ENCODE results near the gene NAA38. TPM values are rescaled to one million over a fixed set of nuclear protein-coding genes. Genes with fewer than 3 reads are reported as not detected.
A peak's percentile ranks its signal among the peaks of the same experiment; 100 is the strongest.

The NAA38 gene, protein sequence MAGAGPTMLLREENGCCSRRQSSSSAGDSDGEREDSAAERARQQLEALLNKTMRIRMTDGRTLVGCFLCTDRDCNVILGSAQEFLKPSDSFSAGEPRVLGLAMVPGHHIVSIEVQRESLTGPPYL
- polyA plus RNA-seq (2012; ENCODE audit: low read depth, missing spikeins): 137 TPM

DNA sequence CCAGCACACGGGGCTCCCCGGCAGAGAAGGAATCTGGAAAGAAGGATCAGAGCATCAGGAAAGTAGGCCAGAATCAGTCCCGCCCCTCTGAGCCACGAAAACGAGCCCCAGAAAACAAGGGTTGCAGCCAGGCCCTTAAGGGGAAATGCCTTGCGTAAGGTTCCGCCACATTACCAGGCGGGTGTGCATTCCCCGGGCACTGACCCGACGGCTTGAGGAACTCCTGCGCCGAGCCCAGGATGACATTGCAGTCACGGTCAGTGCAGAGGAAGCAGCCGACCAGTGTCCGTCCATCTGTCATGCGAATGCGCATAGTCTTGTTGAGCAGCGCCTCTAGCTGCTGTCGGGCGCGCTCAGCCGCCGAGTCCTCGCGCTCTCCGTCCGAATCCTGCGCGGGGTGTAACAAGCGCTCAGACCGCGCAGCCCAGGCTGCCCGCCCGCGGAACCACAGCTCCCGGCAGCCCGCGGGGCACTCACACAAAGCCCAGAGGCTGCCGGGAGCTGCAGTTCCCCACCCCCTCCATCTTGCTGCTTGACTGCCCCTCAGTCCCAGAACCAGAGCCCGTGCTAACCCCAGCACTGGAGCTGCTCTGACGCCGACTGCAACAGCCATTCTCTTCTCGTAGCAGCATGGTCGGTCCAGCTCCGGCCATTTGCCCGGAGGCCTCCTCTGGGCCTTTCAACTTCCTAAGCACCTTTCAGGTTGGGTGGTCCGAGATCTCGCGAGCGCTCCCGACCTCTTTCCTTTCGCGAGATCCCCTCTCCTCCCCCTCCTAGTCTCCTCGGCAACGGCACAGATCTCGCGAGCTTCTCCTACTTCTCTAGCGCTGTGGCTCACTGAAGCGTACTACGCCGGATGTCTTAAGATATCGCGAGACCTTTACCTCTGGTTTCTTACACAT is at the start of gene NAA38:
Gene NAA38 (minus strand): TSS at position 749 of the 902 bp plus-strand sequence. CDS start 96 bp downstream, at position 653.
- TF ChIP-seq POLR2AphosphoS5 (IDR thresholded peaks at IDR 0.05; ENCODE audit: low read depth, low read length) (peak; percentile 93), PAX5 (IDR thresholded peaks at IDR 0.05; ENCODE audit: insufficient read depth, low read length, severe bottlenecking) (peak; percentile 84), POLR2A (IDR thresholded peaks at IDR 0.05; ENCODE audit: low read depth, low read length) (peak; percentile 90), SPI1 (IDR thresholded peaks at IDR 0.05; ENCODE audit: low read depth, low read length) (0 out of 2 replicates have a peak, but pooled peaks have one; percentile 2), POU2F2 (IDR thresholded peaks at IDR 0.05; ENCODE audit: low read depth, low read length) (peak; percentile 88), TAF1 (IDR thresholded peaks at IDR 0.05; ENCODE audit: low read depth, low read length) (peak; percentile 67; the same call in 1 of the 2 replicates)
- FAIRE-seq (peak; percentile 99), DNase-seq (ENCODE audit: insufficient read length, low spot score) (peak; percentile 79)

DNA sequence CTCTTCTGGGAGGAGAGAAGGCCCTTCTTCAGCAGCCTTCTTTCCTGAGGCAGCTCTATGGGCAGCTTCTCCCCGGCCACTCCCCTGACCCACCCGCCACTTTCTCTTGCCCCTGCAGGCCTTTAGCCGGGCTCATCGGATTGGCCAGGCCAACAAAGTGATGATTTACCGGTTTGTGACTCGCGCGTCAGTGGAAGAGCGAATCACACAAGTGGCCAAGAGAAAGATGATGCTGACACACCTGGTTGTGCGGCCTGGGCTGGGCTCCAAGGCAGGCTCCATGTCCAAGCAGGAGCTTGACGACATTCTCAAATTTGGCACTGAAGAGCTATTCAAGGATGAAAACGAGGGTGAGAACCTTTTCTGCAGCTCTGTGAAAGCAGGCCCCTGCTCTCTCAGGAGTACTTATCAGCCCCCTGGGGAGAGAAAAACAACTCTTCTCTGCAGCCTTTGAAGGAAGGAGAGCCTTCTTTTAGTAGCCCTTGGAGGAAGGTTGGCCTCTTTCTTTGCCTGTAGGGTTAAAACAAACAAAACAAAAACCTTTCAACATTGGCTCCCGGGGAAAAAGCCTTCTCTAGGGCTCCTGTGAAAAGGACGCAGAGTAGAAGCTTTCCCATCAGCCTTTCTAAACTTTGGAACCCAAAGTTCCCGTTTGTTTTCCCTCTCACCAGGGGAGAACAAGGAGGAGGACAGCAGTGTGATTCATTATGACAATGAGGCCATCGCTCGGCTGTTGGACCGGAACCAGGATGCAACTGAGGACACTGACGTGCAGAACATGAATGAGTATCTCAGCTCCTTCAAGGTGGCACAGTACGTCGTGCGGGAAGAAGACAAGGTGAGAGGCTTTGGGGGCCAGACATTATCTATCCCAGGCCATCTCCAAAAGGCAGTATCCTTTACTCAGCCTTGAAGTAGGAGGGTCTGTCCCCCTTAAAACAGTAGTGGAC is 46.1 kb upstream of the NAA38 start:
- TF ChIP-seq TAF1 (IDR thresholded peaks at IDR 0.05; ENCODE audit: low read depth, low read length) (no peak), SPI1 (IDR thresholded peaks at IDR 0.05; ENCODE audit: low read depth, low read length) (no peak), POU2F2 (IDR thresholded peaks at IDR 0.05; ENCODE audit: low read depth, low read length) (no peak), PAX5 (IDR thresholded peaks at IDR 0.05; ENCODE audit: insufficient read depth, low read length, severe bottlenecking) (no peak), POLR2AphosphoS5 (IDR thresholded peaks at IDR 0.05; ENCODE audit: low read depth, low read length) (no peak), POLR2A (IDR thresholded peaks at IDR 0.05; ENCODE audit: low read depth, low read length) (no peak)
- DNase-seq (ENCODE audit: insufficient read length, low spot score) (no peak), FAIRE-seq (no peak)

DNA sequence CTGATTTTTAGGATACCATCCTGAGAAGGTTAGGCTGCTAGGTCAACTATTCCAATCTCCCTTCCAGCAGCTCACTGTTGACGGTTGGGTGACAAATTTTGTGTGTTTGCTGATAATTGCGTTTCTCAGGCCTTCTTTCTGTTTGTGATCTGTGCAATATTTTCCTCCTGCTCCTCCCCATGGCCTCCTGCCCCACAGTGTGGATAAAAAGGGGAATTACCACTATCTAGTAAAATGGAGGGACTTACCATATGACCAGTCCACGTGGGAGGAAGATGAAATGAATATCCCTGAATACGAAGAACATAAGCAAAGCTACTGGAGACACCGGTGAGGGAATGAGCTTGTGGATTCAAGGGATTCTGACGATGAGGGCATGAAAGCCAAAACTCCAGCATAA is 40.4 kb upstream of the NAA38 start:
- DNase-seq (ENCODE audit: insufficient read length, low spot score) (no peak), FAIRE-seq (peak; percentile 74)

DNA sequence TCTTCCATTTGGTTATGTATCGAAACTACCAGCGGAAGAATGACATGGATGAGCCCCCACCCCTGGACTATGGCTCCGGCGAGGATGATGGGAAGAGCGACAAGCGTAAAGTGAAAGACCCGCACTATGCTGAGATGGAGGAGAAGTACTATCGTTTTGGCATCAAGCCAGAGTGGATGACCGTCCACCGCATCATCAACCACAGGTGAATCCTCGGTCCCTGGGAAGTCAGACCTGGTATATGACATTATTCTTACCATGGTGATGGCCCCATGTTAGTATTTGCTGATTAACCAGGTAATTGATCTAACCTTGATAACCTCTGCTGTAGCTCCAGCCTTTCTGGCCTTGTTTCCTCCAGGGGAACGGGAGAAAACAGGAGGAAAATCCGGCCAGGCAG is 39.7 kb upstream of the NAA38 start:
- no peak for FAIRE-seq
- DNase-seq (ENCODE audit: insufficient read length, low spot score): no peak
- TF ChIP-seq POLR2AphosphoS5 (IDR thresholded peaks at IDR 0.05; ENCODE audit: low read depth, low read length) (no peak), SPI1 (IDR thresholded peaks at IDR 0.05; ENCODE audit: low read depth, low read length) (no peak), POLR2A (IDR thresholded peaks at IDR 0.05; ENCODE audit: low read depth, low read length) (no peak), POU2F2 (IDR thresholded peaks at IDR 0.05; ENCODE audit: low read depth, low read length) (no peak), PAX5 (IDR thresholded peaks at IDR 0.05; ENCODE audit: insufficient read depth, low read length, severe bottlenecking) (no peak), TAF1 (IDR thresholded peaks at IDR 0.05; ENCODE audit: low read depth, low read length) (no peak)

More for the DNA sequence above, 40.4 kb upstream of the NAA38 start:
- no peak for TF ChIP-seq POLR2A (IDR thresholded peaks at IDR 0.05; ENCODE audit: low read depth, low read length)
- no peak for TF ChIP-seq PAX5 (IDR thresholded peaks at IDR 0.05; ENCODE audit: insufficient read depth, low read length, severe bottlenecking)
- TF ChIP-seq TAF1 (IDR thresholded peaks at IDR 0.05; ENCODE audit: low read depth, low read length): no peak
- TF ChIP-seq POLR2AphosphoS5 (IDR thresholded peaks at IDR 0.05; ENCODE audit: low read depth, low read length): no peak
- TF ChIP-seq SPI1 (IDR thresholded peaks at IDR 0.05; ENCODE audit: low read depth, low read length): no peak
- TF ChIP-seq POU2F2 (IDR thresholded peaks at IDR 0.05; ENCODE audit: low read depth, low read length): no peak

DNA sequence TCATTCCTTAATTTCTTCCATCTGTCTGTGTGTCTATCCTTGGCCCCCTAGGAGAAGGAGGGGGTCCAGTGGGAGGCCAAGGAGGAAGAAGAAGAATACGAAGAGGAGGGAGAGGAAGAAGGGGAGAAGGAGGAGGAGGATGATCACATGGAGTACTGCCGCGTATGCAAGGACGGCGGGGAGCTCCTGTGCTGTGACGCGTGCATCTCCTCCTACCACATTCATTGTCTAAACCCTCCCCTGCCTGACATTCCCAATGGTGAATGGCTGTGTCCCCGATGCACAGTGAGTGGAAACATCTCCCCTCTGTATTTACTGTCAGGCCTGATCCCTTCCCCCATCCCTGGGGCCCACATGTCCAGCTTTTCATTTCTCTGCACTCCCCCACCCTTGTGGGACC is 37.5 kb upstream of the NAA38 start:
- TF ChIP-seq POLR2AphosphoS5 (IDR thresholded peaks at IDR 0.05; ENCODE audit: low read depth, low read length) (no peak), SPI1 (IDR thresholded peaks at IDR 0.05; ENCODE audit: low read depth, low read length) (no peak), PAX5 (IDR thresholded peaks at IDR 0.05; ENCODE audit: insufficient read depth, low read length, severe bottlenecking) (no peak), POU2F2 (IDR thresholded peaks at IDR 0.05; ENCODE audit: low read depth, low read length) (no peak), TAF1 (IDR thresholded peaks at IDR 0.05; ENCODE audit: low read depth, low read length) (no peak), POLR2A (IDR thresholded peaks at IDR 0.05; ENCODE audit: low read depth, low read length) (no peak)
- FAIRE-seq (no peak), DNase-seq (ENCODE audit: insufficient read length, low spot score) (no peak)

DNA sequence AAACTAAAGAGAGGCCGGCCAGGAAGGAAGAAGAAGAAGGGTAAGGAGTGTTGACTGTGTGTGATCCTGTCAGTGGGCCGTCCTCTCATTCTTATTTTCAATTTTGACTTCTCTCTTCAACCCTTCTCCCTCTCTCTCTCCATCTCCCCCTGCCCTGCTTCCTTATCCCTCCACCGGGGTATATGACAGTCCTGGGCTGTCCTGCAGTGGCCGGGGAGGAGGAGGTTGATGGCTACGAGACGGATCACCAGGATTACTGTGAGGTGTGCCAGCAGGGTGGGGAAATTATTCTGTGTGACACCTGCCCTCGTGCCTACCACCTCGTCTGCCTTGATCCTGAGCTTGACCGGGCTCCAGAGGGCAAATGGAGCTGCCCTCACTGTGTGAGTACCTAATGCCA is 36.9 kb upstream of the NAA38 start:
- no peak for TF ChIP-seq PAX5 (IDR thresholded peaks at IDR 0.05; ENCODE audit: insufficient read depth, low read length, severe bottlenecking)
- no peak for TF ChIP-seq POLR2AphosphoS5 (IDR thresholded peaks at IDR 0.05; ENCODE audit: low read depth, low read length)
- no peak for TF ChIP-seq TAF1 (IDR thresholded peaks at IDR 0.05; ENCODE audit: low read depth, low read length)
- TF ChIP-seq POLR2A (IDR thresholded peaks at IDR 0.05; ENCODE audit: low read depth, low read length): no peak
- TF ChIP-seq SPI1 (IDR thresholded peaks at IDR 0.05; ENCODE audit: low read depth, low read length): no peak
- TF ChIP-seq POU2F2 (IDR thresholded peaks at IDR 0.05; ENCODE audit: low read depth, low read length): no peak
- FAIRE-seq (no peak), DNase-seq (ENCODE audit: insufficient read length, low spot score) (no peak)

DNA sequence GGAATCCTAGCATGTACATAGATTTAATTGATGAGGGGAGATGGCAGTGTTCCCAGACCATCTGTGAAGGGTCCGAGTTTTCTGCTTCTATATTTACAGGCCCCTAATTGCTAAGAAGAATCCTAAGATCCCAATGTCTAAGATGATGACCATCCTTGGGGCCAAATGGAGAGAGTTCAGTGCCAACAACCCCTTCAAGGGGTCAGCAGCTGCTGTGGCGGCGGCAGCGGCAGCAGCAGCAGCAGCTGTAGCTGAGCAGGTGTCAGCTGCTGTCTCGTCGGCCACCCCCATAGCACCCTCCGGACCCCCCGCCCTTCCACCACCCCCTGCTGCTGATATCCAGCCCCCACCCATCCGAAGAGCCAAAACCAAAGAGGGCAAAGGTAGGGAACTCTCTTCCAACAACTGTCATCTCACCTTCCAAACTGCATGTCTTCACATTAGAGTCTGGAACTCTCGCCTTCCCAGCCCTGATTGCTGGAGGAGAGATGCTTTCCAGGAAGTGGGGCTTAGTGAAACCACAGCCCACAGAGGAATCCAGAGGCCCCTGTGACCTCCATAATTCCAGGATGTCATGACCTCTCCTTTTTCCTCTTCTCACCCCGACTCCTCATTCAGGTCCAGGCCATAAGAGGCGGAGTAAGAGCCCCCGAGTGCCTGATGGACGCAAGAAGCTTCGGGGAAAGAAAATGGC is 36.0 kb upstream of the NAA38 start:
- DNase-seq (ENCODE audit: insufficient read length, low spot score) (no peak), FAIRE-seq (no peak)
- TF ChIP-seq POU2F2 (IDR thresholded peaks at IDR 0.05; ENCODE audit: low read depth, low read length): no peak

DNA sequence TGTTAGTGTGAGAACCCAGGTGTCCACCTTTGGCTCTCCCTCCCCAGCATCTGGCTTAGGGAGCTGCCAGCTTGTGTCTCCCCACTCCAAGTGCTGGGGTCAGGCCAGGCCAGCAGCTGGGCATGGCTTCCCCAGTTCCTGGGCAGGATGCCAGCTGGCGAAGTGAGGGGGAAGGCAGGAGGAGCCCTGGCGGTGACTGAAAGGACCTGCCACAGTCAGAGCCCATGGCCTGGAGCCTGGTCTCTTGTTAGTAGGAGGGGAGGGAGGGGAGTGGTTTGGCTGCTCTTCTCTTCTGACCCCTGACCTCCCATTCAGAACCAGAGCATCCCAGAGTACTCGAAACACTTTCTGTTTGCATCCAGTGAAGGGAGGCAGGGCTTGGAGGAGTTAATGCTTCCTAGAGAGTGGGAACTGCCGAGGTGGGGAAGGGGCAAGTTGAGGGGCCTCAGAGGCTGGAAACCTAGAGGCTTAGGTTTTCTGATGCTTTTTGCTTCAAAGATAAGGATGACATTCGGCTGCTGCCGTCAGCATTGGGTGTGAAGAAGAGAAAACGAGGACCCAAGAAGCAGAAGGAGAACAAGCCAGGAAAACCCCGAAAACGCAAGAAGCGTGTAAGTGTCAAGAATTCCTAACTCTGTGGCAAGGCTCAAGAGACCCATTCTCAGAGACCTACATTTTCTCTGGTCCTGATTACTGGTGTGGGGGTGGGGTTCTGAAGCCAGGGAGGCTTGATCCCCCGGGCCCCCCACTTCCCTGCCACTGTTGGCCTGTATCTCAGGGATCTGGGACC is 32.0 kb upstream of the NAA38 start:
- FAIRE-seq (no peak), DNase-seq (ENCODE audit: insufficient read length, low spot score) (no peak)
- TF ChIP-seq POLR2AphosphoS5 (IDR thresholded peaks at IDR 0.05; ENCODE audit: low read depth, low read length) (no peak), SPI1 (IDR thresholded peaks at IDR 0.05; ENCODE audit: low read depth, low read length) (no peak), PAX5 (IDR thresholded peaks at IDR 0.05; ENCODE audit: insufficient read depth, low read length, severe bottlenecking) (no peak)
